Measurements from ENCODE around the gene RGS7BP. TPM values are rescaled to one million over a fixed set of nuclear protein-coding genes. Genes with fewer than 3 reads are reported as not detected.
"Not testable (repeated sequence)": the region's sequence is repeated elsewhere in the genome, so short reads cannot be mapped to it uniquely, and the experiment has no call there.

The RGS7BP gene
- total RNA-seq, 3 donors from 2014 or later: under 0.01 to 1.4 (median 0.29) TPM

DNA sequence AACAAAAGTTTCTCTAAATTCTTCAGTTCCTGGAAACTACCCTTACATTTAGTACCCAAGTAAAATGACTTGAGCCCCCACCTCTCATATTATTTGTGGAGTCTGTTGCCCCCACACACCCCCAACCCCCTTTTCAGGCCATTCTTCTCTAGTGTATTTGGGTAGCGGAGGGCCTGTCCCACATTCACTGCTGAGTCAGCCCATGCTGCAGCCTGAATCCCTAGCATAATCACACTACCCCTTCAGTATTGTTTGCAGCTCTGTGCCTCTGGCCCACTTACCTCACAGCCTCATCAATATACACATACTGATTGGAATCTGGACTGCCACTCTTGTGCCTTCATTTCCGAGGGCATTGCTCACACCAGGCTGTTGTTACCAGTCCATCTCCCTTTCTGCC is 26.8 kb downstream of the RGS7BP start:
- Histone ChIP-seq H3K4me1 (peaks cover 0 to 5% of the 10 kb centered on the region in 2 donors), H3K36me3 (no peaks in the 10 kb centered on the region), H3K4me3 (no peak overlapping the region), H3K27me3 (no peaks in the 10 kb centered on the region), H3K9me3 (no peaks in the 10 kb centered on the region), H3K27ac (no peak overlapping the region)
- TF ChIP-seq POLR2A (IDR thresholded peaks at IDR 0.05) (no peak), POLR2AphosphoS5 (IDR thresholded peaks at IDR 0.05) (no peak)
- TF ChIP-seq, protein P1, sequence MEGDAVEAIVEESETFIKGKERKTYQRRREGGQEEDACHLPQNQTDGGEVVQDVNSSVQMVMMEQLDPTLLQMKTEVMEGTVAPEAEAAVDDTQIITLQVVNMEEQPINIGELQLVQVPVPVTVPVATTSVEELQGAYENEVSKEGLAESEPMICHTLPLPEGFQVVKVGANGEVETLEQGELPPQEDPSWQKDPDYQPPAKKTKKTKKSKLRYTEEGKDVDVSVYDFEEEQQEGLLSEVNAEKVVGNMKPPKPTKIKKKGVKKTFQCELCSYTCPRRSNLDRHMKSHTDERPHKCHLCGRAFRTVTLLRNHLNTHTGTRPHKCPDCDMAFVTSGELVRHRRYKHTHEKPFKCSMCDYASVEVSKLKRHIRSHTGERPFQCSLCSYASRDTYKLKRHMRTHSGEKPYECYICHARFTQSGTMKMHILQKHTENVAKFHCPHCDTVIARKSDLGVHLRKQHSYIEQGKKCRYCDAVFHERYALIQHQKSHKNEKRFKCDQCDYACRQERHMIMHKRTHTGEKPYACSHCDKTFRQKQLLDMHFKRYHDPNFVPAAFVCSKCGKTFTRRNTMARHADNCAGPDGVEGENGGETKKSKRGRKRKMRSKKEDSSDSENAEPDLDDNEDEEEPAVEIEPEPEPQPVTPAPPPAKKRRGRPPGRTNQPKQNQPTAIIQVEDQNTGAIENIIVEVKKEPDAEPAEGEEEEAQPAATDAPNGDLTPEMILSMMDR (IDR thresholded peaks at IDR 0.05): no peak
- DNase-seq (ENCODE audit: low spot score in 2 of 2): no peak
- intact Hi-C loops (cut with DNase I; ENCODE audit: low total_unique reads): no loop called here

DNA sequence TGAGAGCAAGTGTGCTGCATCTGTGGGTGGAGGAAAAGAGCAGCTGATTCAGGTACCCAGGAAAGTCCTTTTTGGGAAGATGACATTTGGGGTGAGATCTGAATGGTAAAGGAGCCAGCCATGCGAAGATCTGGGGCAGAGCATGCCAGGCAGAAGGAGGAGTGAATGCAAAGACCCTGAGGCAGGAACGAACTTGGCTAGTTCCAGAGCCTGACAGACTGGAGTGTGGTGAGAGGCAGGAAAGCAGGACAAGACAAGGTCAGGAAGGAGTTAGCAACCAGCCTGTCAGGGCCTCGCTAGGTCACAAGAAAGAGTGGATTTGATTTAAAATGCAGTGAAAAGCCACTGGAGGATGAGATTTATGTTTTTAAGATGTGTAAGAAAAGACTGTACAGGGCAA is 28.2 kb downstream of the RGS7BP start:
- peaks cover 0 to 5% of the 10 kb centered on the region in 2 donors for H3K4me1 ChIP-seq
- DNase-seq (ENCODE audit: low spot score in 2 of 2): no peak
- no peak overlapping the region for H3K27ac ChIP-seq
- no peak for TF ChIP-seq POLR2AphosphoS5 (IDR thresholded peaks at IDR 0.05)
- no peak for TF ChIP-seq POLR2A (IDR thresholded peaks at IDR 0.05)
- TF ChIP-seq, protein P1 (IDR thresholded peaks at IDR 0.05): no peak
- no peaks in the 10 kb centered on the region for H3K9me3 ChIP-seq
- H3K4me3 ChIP-seq: no peak overlapping the region
- intact Hi-C loops (cut with DNase I; ENCODE audit: low total_unique reads): no loop called here
- no peaks in the 10 kb centered on the region for H3K27me3 ChIP-seq
- H3K36me3 ChIP-seq: no peaks in the 10 kb centered on the region

GRCh38 chr5:64557911-64558310 is 52.1 kb downstream of the RGS7BP start:
- Histone ChIP-seq H3K9me3 (peaks cover 6 to 13% of the 10 kb centered on the region in 2 donors), H3K27me3 (no peaks in the 10 kb centered on the region), H3K4me1 (no peaks in the 10 kb centered on the region), H3K4me3 (no peak overlapping the region), H3K36me3 (no peaks in the 10 kb centered on the region), H3K27ac (no peak overlapping the region)
- intact Hi-C loops (cut with DNase I; ENCODE audit: low total_unique reads): no loop called here
- TF ChIP-seq POLR2AphosphoS5 (IDR thresholded peaks at IDR 0.05) (no peak), POLR2A (IDR thresholded peaks at IDR 0.05) (no peak)
- TF ChIP-seq, protein P1 (IDR thresholded peaks at IDR 0.05): no peak
- DNase-seq (ENCODE audit: low spot score in 2 of 2): no peak

DNA sequence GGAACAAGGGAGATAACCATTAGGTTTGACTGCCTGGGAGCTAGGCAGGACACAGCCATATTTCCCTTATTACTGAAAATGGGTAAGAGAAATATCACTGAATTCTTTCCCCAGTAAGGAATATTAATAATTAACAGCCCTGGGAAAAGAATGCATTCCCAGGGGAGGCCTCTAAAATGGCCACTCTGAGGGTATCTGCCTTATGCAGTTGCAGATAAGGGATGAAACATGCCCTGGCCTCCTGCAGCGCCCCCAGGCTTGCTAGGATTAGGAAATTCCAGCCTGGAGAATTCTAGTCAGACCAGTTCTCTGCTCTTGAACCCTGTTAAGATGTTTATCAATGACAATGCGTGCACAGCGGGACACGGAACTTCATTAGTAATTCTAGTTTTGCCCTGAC is 52.8 kb downstream of the RGS7BP start:
- intact Hi-C loops (cut with DNase I; ENCODE audit: low total_unique reads); H3K4me3 ChIP-seq: not testable (repeated sequence)

GRCh38 chr5:64566310-64566916 is 60.6 kb downstream of the RGS7BP start:
- H3K4me1 ChIP-seq: no peaks in the 10 kb centered on the region
- H3K9me3 ChIP-seq: no peaks in the 10 kb centered on the region
- no peak for TF ChIP-seq POLR2A (IDR thresholded peaks at IDR 0.05)
- no peak for TF ChIP-seq POLR2AphosphoS5 (IDR thresholded peaks at IDR 0.05)
- TF ChIP-seq, protein P1 (IDR thresholded peaks at IDR 0.05): no peak
- H3K36me3 ChIP-seq: no peaks in the 10 kb centered on the region
- no peak overlapping the region for H3K4me3 ChIP-seq
- no peaks in the 10 kb centered on the region for H3K27me3 ChIP-seq
- no peak overlapping the region for H3K27ac ChIP-seq
- no peak for DNase-seq (ENCODE audit: low spot score in 2 of 2)
- intact Hi-C loops (cut with DNase I; ENCODE audit: low total_unique reads): no loop called here

More for the DNA sequence above, 52.8 kb downstream of the RGS7BP start:
- H3K9me3 ChIP-seq: peaks cover 6 to 13% of the 10 kb centered on the region in 2 donors
- not testable (repeated sequence) for H3K4me1 ChIP-seq; H3K27ac ChIP-seq; DNase-seq (ENCODE audit: low spot score in 2 of 2); H3K27me3 ChIP-seq; H3K36me3 ChIP-seq
